Omental fat pad (tissue), 4 donors: ENCODE data around the gene SPTBN5. TPM values are rescaled to one million over a fixed set of nuclear protein-coding genes. Genes with fewer than 3 reads are reported as not detected.

Experiments used
- ATAC-seq: fragments of 150-250 bp; one replicate; pipeline ENCODE4 v1.9.1; 2016; ENCODE audit warnings: mild to moderate bottlenecking, moderate library complexity; ENCODE audit not compliant: low FRiP score
- DNase-seq: peaks from one replicate; pipeline ENCODE4 v3.0.0-alpha.2; 2019; ENCODE audit warnings: low spot score
- CTCF ChIP-seq, 3 donors: fragments of 450-650 bp; IDR thresholded peaks; one replicate each; pipeline ENCODE4 v1.5.1; 2016 to 2017; ENCODE audit warnings: antibody characterized with exemption in 3 of 3, mild to moderate bottlenecking in 3 of 3, moderate library complexity in 2 of 3
- total RNA-seq, 4 donors: library from RNA; depleted of rRNA; stranded (reverse); fragments of >200 nt; gene quantifications; one replicate each; pipeline ENCODE4 v1.1.0, GENCODE V29; 2016

The SPTBN5 gene
- total RNA-seq, 4 donors from 2014 or later, result 0.19 to 3.8 (median 1.8) TPM

DNA sequence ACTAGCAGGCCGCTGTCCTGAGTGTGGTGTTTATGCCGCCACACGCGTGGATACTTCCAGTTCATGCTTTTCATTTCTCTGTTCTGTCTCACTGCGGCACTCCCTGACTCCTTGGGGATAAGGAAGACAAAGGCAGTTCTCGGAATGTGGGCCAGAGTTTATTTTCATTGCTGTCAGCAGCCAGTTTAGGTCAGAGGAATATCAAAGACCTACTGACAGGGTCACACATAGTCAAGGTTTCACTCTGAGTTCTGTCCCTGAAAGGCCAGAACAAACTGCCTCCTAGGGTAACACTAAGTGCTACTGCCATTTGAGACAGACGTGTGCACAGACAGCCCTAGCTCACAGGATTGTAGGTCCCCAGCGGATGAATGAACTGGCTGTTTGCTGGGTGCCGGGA is 27.3 kb upstream of the SPTBN5 start:
- ATAC-seq, result no peak
- no peak for TF ChIP-seq CTCF (IDR thresholded peaks at IDR 0.05)
- no peak for DNase-seq

- DNase-seq, result no peak
- ATAC-seq, result no peak
- no peak for TF ChIP-seq CTCF (IDR thresholded peaks at IDR 0.05)
These were observed 26.2 kb upstream of the SPTBN5 start for GRCh38 chr15:41919954-41920538.

- no peak for ATAC-seq
- DNase-seq, result no peak
These were observed 25.5 kb upstream of the SPTBN5 start for GRCh38 chr15:41919201-41919820.

DNA sequence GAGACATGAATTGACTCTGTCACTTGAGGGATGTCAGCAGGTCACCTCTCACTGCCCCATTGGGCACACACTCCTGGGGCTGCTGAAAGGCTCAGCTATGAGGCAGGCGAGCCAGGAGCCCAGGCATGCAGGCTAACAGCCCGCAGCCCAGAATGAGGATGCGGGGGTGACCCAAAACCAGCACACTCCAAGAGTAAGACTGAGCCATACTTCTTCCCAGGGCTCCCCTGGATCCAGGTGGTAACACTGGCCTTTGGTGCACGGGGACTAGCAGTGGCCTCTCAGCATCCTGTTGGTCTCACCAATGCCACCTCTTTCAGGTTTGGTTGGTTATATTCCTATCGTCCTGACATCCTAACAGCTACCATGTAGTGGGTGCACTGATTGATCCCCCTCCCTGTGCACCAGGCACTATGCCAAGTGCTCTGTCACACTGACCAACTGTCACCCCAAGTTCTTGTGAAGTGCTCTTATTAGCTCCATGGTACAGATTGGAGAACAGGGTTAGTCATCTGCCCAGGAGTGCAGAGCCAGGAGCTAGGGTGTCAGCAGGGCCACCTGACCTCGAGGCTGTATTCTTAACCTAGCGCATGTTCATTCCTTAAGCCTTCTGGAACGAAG is 24.8 kb upstream of the SPTBN5 start:
- ATAC-seq (no peak), DNase-seq (no peak)
- TF ChIP-seq CTCF (IDR thresholded peaks at IDR 0.05), result no peak

More at GRCh38 chr15:41919201-41919820, 25.5 kb upstream of the SPTBN5 start:
- TF ChIP-seq CTCF (IDR thresholded peaks at IDR 0.05), result no peak

GRCh38 chr15:41917767-41918430 is 24.0 kb upstream of the SPTBN5 start:
- no peak for DNase-seq
- no peak for TF ChIP-seq CTCF (IDR thresholded peaks at IDR 0.05)
- ATAC-seq, result no peak

DNA sequence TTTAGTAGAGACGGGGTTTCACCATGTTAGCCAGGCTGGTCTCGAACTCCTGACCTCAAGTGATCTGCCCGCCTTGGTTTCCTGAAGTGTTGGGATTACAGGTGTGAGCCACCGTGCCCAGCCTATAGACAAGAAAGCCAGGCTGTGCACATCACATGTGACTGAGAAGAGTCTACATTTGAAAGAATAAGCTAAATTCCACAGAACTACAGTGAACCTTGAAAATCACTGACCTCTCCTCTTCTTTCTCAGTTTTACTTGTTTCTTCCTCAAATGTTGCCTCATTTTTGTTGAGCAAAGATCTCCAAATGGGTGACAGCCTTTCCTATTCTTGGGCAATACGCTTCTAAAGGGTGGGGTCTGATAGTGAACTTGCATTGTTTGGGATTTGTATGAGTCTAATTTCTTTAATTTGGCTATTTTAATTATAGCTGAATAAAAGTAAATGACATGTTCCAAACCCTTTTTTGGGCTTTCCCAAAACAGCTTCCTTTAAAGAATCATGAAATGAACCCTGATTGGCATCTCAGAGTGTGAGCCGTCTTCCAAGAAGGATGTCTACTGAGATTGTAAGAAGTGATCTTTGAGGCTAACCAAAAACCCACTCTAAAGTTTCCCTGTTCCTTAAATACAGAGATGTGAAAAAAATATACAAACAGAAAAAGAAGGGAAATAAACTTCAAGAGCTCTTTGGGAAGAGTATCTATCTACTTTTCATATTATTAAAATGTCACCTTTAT is 21.6 kb upstream of the SPTBN5 start:
- TF ChIP-seq CTCF (IDR thresholded peaks at IDR 0.05), result no peak
- ATAC-seq, result no peak
- DNase-seq, result no peak
